Caco-2 (cell line): ENCODE results near the gene SERPING1. TPM values are rescaled to one million over a fixed set of nuclear protein-coding genes. Genes with fewer than 3 reads are reported as not detected.

ENCODE experiments used
- BruUV-seq: library from RNA; stranded (reverse); fragments of 400-500 nt; replicated peaks from 2 replicates; lab custom pipeline; 2021; lab: Mats Ljungman, UMichigan
- CTCF ChIA-PET: fragments of 300-600 bp; sonication (Branson Sonifier 250); formaldehyde crosslinking; loops from one replicate; lab custom pipeline; 2022; ENCODE audit warnings: antibody characterized with exemption; lab: Charles Lee
- POLR2A ChIA-PET: fragments of 300-600 bp; sonication (Branson Sonifier 250); formaldehyde crosslinking; loops from one replicate; lab custom pipeline; 2022; ENCODE audit warnings: antibody characterized with exemption; lab: Charles Lee
- DNase-seq, 2 experiments: peaks; one replicate each; pipeline versions ENCODE4 v3.0.0 to v3.0.0-alpha.2; 2020 to 2022
- H3K27me3 ChIP-seq: replicated peaks from 2 replicates; pipeline ENCODE4 v1.6.0; 2011; ENCODE audit warnings: low read length; ENCODE audit not compliant: control insufficient read depth, insufficient read depth
- H3K36me3 ChIP-seq: 2 replicates; pipeline ENCODE4 v1.5.1; 2011; ENCODE audit warnings: low read length; ENCODE audit not compliant: control insufficient read depth, insufficient read depth
- H3K4me1 ChIP-seq: fragments of 250-450 bp; sonication (Bioruptor Pico); 2 replicates; pipeline ENCODE4 v1.5.1; 2020; ENCODE audit warnings: mild to moderate bottlenecking
- H3K4me3 ChIP-seq: 2 replicates; pipeline ENCODE4 v1.5.1; 2011; ENCODE audit warnings: low read depth, mild to moderate bottlenecking, control low read depth, low read length
- H3K9me3 ChIP-seq: fragments of 250-450 bp; sonication (Bioruptor Pico); 2 replicates; pipeline ENCODE4 v1.5.1; 2020; ENCODE audit warnings: mild to moderate bottlenecking, moderate library complexity
- H3K27ac Mint-ChIP-seq: one replicate; pipeline ENCODE4 v1.8.0; 2022; ENCODE audit warnings: mixed read lengths; ENCODE audit not compliant: unreplicated experiment
- H3K27me3 Mint-ChIP-seq: one replicate; pipeline ENCODE4 v1.8.0; 2022; ENCODE audit warnings: mixed read lengths; ENCODE audit not compliant: insufficient read depth, unreplicated experiment
- H3K36me3 Mint-ChIP-seq: one replicate; pipeline ENCODE4 v1.8.0; 2022; ENCODE audit warnings: mild to moderate bottlenecking, mixed read lengths; ENCODE audit not compliant: insufficient read depth, unreplicated experiment
- H3K4me1 Mint-ChIP-seq: one replicate; pipeline ENCODE4 v1.8.0; 2022; ENCODE audit warnings: low read depth, mixed read lengths; ENCODE audit not compliant: unreplicated experiment
- H3K4me3 Mint-ChIP-seq: one replicate; pipeline ENCODE4 v1.8.0; 2022; ENCODE audit warnings: mild to moderate bottlenecking, moderate library complexity, mixed read lengths; ENCODE audit not compliant: unreplicated experiment
- H3K9me3 Mint-ChIP-seq: one replicate; pipeline ENCODE4 v1.8.0; 2022; ENCODE audit warnings: mixed read lengths; ENCODE audit not compliant: unreplicated experiment
- intact Hi-C: fragments of 100-400 bp; cut with micrococcal nuclease; formaldehyde crosslinking; loops from one replicate; pipeline ENCODE4 v1.10.0; 2022; ENCODE audit not compliant: unreplicated experiment
- total RNA-seq: library from RNA; stranded (reverse); gene quantifications from 2 replicates; pipeline ENCODE4 v1.2.3, GENCODE V29; 2022
- TF ChIP-seq, protein P1 (sequence below), 2 experiments: fragments of 200-600 bp in 1 of 2; IDR thresholded peaks; 1 replicate in 1 of 2; 2 replicates in 1 of 2; pipeline versions ENCODE4 v1.5.1 to v1.8.0; 2011 to 2022; ENCODE audit warnings: antibody characterized with exemption in 1 of 2, control low read depth in 1 of 2, inconsistent platforms in 1 of 2, low read depth in 1 of 2, low read length in 1 of 2, mild to moderate bottlenecking in 1 of 2, moderate library complexity in 1 of 2; ENCODE audit not compliant: insufficient read depth in 1 of 2, severe bottlenecking in 1 of 2, unreplicated experiment in 1 of 2

SERPING1 gene
- total RNA-seq, 1 experiment from 2014 or later = 3.8 TPM

DNA sequence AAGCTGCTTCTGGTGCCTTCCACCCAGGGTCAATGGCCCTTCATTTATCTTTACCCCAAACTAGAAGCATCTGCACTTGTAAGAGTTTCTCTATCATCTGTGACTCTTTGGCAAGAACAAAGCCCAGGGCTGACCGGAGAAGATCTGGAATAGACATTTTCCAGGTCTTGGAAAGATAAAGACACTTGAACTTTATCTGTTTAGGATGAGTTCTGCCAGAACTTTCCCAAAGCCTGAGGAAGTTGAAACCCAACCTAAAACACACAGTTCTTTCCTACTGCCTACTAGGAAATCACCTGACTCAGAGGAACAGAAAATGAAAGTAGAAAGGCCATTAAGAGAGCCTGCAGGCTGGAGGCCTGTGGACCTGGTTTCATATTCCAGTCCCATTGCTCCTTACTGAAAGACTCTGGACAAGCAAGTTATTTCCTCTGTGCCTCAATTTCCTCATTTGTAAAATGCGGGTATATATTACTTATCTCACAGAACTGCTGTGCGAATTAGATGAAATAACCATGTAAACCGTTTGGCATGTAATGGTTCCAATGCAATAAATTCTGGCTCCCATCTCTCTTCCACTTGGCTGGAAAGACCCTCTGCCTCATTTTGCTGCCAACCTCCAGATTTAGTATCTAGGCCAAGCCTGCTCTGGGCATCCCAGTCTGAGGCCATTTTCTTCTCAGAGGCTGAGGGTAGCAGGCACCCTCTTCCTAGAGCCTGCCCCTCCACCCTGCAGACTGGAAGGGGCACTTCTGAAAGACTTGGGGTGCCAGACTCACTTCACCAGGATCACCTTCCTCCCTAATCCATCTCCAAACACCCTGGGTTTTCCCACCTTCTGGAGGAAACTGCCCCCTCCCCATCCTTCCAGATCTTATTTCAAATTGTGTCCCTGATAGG, 31.2 kb upstream of the SERPING1 start:
- CTCF ChIA-PET = interaction anchor here (1.4 to 2.2 kb wide), 3 partner anchors 14 to 89 kb away, joined by 3 to 9 read pairs (median 9); no protein-coding TSS in a partner anchor
- Histone ChIP-seq H3K4me1 (peaks cover 10% of the 10 kb centered on the region; the same call in 1 of the 2 replicates), H3K4me3 (no peak overlapping the region), H3K36me3 (no peaks in the 10 kb centered on the region), H3K9me3 (no peaks in the 10 kb centered on the region), H3K27me3 (no peaks in the 10 kb centered on the region)
- Mint-ChIP-seq H3K36me3 (peaks cover 7% of the 10 kb centered on the region), H3K9me3 (no peaks in the 10 kb centered on the region), H3K27me3 (no peaks in the 10 kb centered on the region), H3K4me3 (peak overlapping the region; percentile 96), H3K4me1 (peaks cover 18% of the 10 kb centered on the region), H3K27ac (no peak overlapping the region)
- TF ChIP-seq, protein P1, sequence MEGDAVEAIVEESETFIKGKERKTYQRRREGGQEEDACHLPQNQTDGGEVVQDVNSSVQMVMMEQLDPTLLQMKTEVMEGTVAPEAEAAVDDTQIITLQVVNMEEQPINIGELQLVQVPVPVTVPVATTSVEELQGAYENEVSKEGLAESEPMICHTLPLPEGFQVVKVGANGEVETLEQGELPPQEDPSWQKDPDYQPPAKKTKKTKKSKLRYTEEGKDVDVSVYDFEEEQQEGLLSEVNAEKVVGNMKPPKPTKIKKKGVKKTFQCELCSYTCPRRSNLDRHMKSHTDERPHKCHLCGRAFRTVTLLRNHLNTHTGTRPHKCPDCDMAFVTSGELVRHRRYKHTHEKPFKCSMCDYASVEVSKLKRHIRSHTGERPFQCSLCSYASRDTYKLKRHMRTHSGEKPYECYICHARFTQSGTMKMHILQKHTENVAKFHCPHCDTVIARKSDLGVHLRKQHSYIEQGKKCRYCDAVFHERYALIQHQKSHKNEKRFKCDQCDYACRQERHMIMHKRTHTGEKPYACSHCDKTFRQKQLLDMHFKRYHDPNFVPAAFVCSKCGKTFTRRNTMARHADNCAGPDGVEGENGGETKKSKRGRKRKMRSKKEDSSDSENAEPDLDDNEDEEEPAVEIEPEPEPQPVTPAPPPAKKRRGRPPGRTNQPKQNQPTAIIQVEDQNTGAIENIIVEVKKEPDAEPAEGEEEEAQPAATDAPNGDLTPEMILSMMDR (IDR thresholded peaks at IDR 0.05; ENCODE audit: insufficient read depth in 1 of 2, low read depth in 1 of 2, low read length in 1 of 2, severe bottlenecking in 1 of 2, unreplicated experiment in 1 of 2) = no peak
- DNase-seq = no peak
- no TSS peak for BruUV-seq
- POLR2A ChIA-PET = no interaction called here
- intact Hi-C loops = no loop called here

DNA sequence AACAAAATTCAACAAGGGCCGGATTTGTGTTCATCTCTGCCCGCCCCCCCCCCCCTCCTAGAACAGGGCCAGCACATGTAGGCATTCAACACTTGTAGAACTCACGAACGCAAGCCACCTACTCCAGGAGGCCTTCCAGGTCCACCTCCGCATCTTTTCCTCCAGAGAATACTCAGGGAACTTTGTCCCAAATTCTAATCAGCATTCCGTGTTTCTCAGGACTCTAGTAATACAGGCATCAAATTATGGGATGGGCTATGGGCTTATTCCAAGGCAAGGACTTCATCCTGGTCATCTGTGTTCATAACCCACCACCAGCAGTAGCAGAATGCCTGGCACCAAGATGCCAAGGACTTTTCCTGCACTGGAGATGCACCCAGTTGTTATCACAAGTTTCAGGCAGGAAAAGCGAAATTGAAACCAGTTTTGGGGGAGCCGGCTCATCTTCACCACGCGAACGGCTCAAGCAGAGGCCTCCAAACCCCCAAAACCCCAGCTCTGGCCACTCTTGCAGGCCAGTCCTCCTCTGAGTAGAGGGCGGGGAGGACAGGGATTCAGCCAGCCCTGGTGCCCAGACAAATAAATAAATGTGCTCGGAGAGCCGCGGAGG, 30.5 kb upstream of the SERPING1 start:
- intact Hi-C loops = no loop called here
- ChIA-PET CTCF (interaction anchor here (0.6 to 3.0 kb wide), 10 partner anchors 15 to 315 kb away, joined by 3 to 82 read pairs (median 8); no protein-coding TSS in a partner anchor), POLR2A (interaction anchor here (0.5 to 0.7 kb wide), 2 partner anchors 15 to 30 kb away, joined by 6 to 8 read pairs; no protein-coding TSS in a partner anchor)
- H3K9me3 Mint-ChIP-seq = no peaks in the 10 kb centered on the region
- peak overlapping the region; percentile 96 for H3K4me3 Mint-ChIP-seq
- H3K27me3 Mint-ChIP-seq = no peaks in the 10 kb centered on the region
- H3K36me3 Mint-ChIP-seq = peaks cover 7% of the 10 kb centered on the region
- peaks cover 18% of the 10 kb centered on the region for H3K4me1 Mint-ChIP-seq
- Histone ChIP-seq H3K36me3 (no peaks in the 10 kb centered on the region), H3K27me3 (no peaks in the 10 kb centered on the region), H3K4me1 (peaks cover 10% of the 10 kb centered on the region; the same call in 1 of the 2 replicates), H3K9me3 (no peaks in the 10 kb centered on the region), H3K4me3 (peak overlapping the region; percentile 54)
- TSS peak; percentile 35 for BruUV-seq
- DNase-seq = no peak
- TF ChIP-seq, protein P1 (IDR thresholded peaks at IDR 0.05; ENCODE audit: insufficient read depth in 1 of 2, low read depth in 1 of 2, low read length in 1 of 2, severe bottlenecking in 1 of 2, unreplicated experiment in 1 of 2) = no peak
- H3K27ac Mint-ChIP-seq = no peak overlapping the region
